Measurements from ENCODE around the gene SFPQ.

The SFPQ gene

DNA sequence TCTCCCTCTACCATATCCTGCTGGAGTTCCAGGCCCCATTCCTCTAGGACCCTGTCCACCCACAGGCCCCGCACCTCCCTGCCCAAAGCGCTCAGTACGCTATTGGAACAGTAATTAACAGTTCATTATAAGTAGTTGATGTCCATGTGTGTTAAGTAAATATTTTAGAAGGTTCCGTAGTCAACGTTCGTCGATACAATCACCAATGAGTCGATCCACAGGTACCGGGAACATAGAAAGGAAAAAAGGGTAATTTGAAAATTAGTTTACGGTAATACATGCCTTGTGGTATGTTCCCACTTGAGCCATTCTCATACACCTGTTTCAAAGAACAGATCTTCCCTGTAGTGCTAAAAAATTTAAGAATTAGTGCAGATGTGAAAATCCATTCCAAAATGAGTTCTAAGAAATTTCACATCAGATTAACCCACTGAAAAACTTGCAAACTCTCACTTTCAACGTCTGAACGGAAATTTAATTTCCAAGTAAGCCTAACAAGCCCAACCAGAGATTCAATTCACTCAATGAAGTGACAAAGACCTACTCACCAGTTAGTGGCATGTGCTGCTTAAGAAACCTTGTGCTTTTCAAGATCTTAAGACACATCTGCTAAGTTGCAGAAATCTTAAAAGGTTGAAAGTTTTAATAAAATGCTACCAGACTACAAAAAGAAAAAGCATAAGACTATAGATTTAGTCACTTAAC, 8.3 kb downstream of the SFPQ start:
- no peaks in the 10 kb centered on the region for H3K9me3 ChIP-seq (ENCODE audit: control insufficient read depth, insufficient read depth, low read length)
- no peak overlapping the region for H3K4me3 ChIP-seq (ENCODE audit: low read depth, low read length)
- H3K27me3 ChIP-seq (ENCODE audit: control insufficient read depth, insufficient read depth, low read length): no peaks in the 10 kb centered on the region
- no peak overlapping the region for H3K9ac ChIP-seq (ENCODE audit: low read depth, low read length)
- no peaks in the 10 kb centered on the region for H3K4me1 ChIP-seq (ENCODE audit: control insufficient read depth, insufficient read depth, low read length)
- peaks cover 75% of the 10 kb centered on the region for H3K36me3 ChIP-seq (ENCODE audit: control insufficient read depth, insufficient read depth, low read length)

DNA sequence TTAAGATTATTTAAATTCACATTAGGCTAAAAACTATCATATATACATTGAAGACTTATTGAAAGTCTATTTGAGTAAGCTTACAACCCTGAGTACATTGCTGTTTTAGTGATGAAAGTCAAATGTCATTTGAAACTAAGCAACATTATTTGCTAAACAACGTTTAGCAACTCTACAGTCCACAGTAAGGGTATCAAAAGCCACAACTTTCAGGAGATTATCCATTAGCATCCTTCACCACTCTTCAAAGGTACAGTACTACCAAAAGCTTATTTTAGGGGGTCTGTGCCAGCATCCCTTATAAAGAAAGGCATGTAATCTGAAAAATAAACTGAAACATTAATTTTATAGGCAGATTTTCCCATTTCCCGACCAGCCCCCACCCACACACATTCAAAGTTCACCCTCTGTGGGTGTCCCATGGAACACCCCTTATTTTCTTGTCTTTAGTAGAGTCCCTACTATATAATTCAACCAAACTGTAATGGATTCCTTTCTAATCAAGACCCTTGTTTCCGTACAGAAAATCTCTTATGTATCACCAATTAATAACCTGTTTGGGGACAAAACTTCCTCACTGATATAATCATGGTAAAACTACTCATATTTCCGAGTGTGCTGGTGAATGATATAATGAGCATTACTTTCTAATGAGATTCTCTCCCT, 11.0 kb downstream of the SFPQ start:
- Histone ChIP-seq H3K27me3 (ENCODE audit: control insufficient read depth, insufficient read depth, low read length) (no peaks in the 10 kb centered on the region), H3K9ac (ENCODE audit: low read depth, low read length) (no peak overlapping the region), H3K4me1 (ENCODE audit: control insufficient read depth, insufficient read depth, low read length) (no peaks in the 10 kb centered on the region), H3K36me3 (ENCODE audit: control insufficient read depth, insufficient read depth, low read length) (peaks cover 61% of the 10 kb centered on the region), H3K9me3 (ENCODE audit: control insufficient read depth, insufficient read depth, low read length) (no peaks in the 10 kb centered on the region), H3K4me3 (ENCODE audit: low read depth, low read length) (no peak overlapping the region)

DNA sequence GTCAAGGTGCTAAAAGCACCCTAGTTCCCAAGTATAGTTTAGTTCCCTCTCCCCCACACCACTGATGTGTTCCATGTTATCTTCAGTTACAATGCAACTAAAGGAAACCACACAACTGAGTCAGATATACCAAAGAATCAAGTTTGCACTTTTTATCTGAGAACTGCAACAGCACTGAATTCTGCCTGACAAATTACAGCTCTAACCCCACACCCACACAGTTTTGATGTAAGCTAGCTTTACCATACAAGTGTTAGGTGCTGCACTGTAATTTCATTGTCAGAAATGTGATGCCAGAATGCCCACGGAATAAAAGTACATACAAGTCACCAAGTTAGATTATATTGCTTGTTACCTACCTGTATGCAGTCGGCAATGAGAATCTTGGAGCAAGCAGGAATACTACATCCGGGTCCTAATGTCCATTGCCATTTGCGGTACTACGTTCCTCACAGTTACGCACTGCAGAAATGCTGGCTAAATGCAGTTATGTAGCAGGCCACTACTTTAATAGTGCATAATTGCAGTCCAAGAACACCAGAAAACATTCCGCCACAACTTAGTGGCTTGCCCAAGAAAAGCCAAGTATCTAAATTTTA, 12.1 kb downstream of the SFPQ start:
- Histone ChIP-seq H3K9me3 (ENCODE audit: control insufficient read depth, insufficient read depth, low read length) (no peaks in the 10 kb centered on the region), H3K27me3 (ENCODE audit: control insufficient read depth, insufficient read depth, low read length) (no peaks in the 10 kb centered on the region), H3K4me3 (ENCODE audit: low read depth, low read length) (no peak overlapping the region), H3K4me1 (ENCODE audit: control insufficient read depth, insufficient read depth, low read length) (no peaks in the 10 kb centered on the region), H3K36me3 (ENCODE audit: control insufficient read depth, insufficient read depth, low read length) (peaks cover 59% of the 10 kb centered on the region), H3K9ac (ENCODE audit: low read depth, low read length) (no peak overlapping the region)

DNA sequence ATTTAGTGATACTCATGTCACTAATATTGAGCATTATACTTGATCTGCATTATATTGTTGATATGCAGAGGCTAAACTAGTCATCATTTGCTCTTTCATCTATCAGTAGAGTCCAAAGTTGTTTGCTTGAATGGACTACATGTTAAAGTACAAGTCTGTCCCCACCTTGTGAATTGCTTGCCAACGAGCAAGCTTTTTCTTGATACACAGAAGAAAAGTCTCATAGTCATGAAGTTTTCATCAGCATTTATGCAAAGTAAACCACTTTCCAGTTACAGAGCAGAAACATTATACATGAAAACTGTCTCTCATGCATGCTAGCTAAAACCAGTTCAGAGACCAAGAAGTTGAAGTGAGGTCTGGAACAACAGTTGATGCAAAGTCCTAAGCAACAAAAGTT, 13.0 kb downstream of the SFPQ start:
- H3K27me3 ChIP-seq (ENCODE audit: control insufficient read depth, insufficient read depth, low read length): no peaks in the 10 kb centered on the region
- H3K9me3 ChIP-seq (ENCODE audit: control insufficient read depth, insufficient read depth, low read length): no peaks in the 10 kb centered on the region
- no peaks in the 10 kb centered on the region for H3K4me1 ChIP-seq (ENCODE audit: control insufficient read depth, insufficient read depth, low read length)
- no peak overlapping the region for H3K4me3 ChIP-seq (ENCODE audit: low read depth, low read length)
- peaks cover 55% of the 10 kb centered on the region for H3K36me3 ChIP-seq (ENCODE audit: control insufficient read depth, insufficient read depth, low read length)
- no peak overlapping the region for H3K9ac ChIP-seq (ENCODE audit: low read depth, low read length)

DNA sequence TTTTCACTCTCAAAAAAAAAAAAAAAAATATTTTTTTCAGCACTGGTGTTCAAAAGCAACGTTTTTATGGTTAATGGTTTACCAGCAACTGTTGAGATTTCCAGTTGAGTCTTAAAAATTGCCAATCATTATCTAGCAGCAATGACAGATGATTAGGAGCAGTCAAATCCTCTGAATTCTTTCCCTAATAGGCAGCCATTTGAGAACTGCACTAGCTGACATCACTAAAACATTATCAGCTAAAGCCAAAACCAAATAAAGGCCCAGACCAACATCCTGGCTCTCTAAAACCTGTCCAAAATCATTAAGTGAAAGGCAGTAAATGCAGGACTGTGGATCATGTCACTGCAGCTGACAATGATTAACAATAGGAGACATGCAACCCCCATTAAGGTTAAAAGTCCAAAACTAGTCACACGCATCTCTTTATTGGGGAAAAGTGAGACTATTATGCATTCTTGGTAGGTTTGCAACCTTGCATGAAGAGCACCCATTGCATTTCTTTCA, 14.0 kb downstream of the SFPQ start:
- H3K4me3 ChIP-seq (ENCODE audit: low read depth, low read length): no peak overlapping the region
- no peaks in the 10 kb centered on the region for H3K27me3 ChIP-seq (ENCODE audit: control insufficient read depth, insufficient read depth, low read length)
- no peaks in the 10 kb centered on the region for H3K4me1 ChIP-seq (ENCODE audit: control insufficient read depth, insufficient read depth, low read length)
- peaks cover 46% of the 10 kb centered on the region for H3K36me3 ChIP-seq (ENCODE audit: control insufficient read depth, insufficient read depth, low read length)
- no peaks in the 10 kb centered on the region for H3K9me3 ChIP-seq (ENCODE audit: control insufficient read depth, insufficient read depth, low read length)
- H3K9ac ChIP-seq (ENCODE audit: low read depth, low read length): no peak overlapping the region

DNA sequence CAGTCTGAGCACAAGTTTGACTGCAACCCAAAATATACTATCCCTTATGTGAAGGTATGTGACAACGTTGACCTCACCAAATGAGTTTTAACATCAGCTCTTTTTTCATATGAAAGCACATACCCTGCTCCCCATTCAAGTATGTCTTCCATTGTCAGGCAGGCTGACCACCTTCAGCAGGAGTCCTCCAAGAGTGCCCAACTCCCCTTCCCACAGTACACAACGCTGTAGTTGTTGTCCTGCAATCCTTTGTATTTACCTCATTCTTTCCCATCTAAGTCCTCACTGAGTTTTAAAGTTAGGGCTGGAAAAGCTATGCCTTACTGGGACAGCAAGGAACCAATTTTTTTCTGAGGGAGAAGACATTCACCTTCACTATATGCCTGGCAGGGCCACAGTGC, 14.7 kb downstream of the SFPQ start:
- no peaks in the 10 kb centered on the region for H3K9me3 ChIP-seq (ENCODE audit: control insufficient read depth, insufficient read depth, low read length)
- no peak overlapping the region for H3K4me3 ChIP-seq (ENCODE audit: low read depth, low read length)
- no peak overlapping the region for H3K9ac ChIP-seq (ENCODE audit: low read depth, low read length)
- peaks cover 40% of the 10 kb centered on the region for H3K36me3 ChIP-seq (ENCODE audit: control insufficient read depth, insufficient read depth, low read length)
- no peaks in the 10 kb centered on the region for H3K4me1 ChIP-seq (ENCODE audit: control insufficient read depth, insufficient read depth, low read length)
- H3K27me3 ChIP-seq (ENCODE audit: control insufficient read depth, insufficient read depth, low read length): no peaks in the 10 kb centered on the region

DNA sequence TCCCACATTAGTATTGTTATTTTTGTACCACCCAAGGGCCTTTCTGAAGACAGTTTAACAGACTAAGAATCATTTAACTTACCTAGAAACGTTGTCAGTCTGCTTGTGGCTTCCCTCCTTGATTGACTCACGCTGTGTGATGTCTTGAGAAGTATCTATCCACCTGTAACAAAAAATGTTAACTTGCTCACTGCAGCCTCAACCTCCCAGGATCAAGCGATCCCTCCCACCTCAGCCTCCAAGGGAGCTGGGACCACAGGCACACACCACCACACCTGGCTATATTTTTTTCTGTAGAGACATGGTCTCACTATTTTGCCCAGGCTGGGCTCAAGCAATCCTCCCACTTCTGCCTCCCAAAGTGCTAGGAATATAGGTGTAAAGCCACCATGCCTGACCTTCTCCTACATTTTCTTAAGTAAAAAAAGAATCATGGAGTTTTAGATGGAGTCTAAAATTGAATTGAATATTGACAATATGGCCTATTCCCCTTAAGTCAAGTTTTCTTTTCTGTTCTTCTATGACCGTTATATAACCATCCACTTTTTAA, 15.6 kb downstream of the SFPQ start:
- H3K4me3 ChIP-seq (ENCODE audit: low read depth, low read length): no peak overlapping the region
- H3K27me3 ChIP-seq (ENCODE audit: control insufficient read depth, insufficient read depth, low read length): no peaks in the 10 kb centered on the region
- peaks cover 36% of the 10 kb centered on the region for H3K36me3 ChIP-seq (ENCODE audit: control insufficient read depth, insufficient read depth, low read length)
- H3K9me3 ChIP-seq (ENCODE audit: control insufficient read depth, insufficient read depth, low read length): no peaks in the 10 kb centered on the region
- H3K4me1 ChIP-seq (ENCODE audit: control insufficient read depth, insufficient read depth, low read length): no peaks in the 10 kb centered on the region
- H3K9ac ChIP-seq (ENCODE audit: low read depth, low read length): no peak overlapping the region

DNA sequence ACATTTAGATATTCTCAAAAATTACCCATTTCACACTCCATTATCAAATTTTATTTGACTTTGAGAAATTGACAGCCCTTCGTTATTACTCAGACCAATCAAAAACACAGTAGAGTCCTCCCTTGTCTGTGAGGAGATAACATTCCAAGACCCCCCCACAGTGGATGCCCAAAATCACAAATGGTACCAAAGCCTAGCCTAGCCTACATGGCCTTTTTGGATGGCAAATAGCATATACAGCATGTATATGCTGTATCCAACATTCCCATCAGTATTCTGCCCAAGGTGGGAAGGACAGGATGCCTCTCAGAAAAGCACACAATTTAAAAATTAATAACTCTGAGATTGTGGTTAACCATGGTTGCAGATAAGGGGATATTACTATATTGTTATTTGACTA, 17.3 kb downstream of the SFPQ start:
- Histone ChIP-seq H3K9ac (ENCODE audit: low read depth, low read length) (no peak overlapping the region), H3K9me3 (ENCODE audit: control insufficient read depth, insufficient read depth, low read length) (no peaks in the 10 kb centered on the region), H3K36me3 (ENCODE audit: control insufficient read depth, insufficient read depth, low read length) (peaks cover 25% of the 10 kb centered on the region), H3K4me1 (ENCODE audit: control insufficient read depth, insufficient read depth, low read length) (no peaks in the 10 kb centered on the region), H3K4me3 (ENCODE audit: low read depth, low read length) (no peak overlapping the region), H3K27me3 (ENCODE audit: control insufficient read depth, insufficient read depth, low read length) (no peaks in the 10 kb centered on the region)

DNA sequence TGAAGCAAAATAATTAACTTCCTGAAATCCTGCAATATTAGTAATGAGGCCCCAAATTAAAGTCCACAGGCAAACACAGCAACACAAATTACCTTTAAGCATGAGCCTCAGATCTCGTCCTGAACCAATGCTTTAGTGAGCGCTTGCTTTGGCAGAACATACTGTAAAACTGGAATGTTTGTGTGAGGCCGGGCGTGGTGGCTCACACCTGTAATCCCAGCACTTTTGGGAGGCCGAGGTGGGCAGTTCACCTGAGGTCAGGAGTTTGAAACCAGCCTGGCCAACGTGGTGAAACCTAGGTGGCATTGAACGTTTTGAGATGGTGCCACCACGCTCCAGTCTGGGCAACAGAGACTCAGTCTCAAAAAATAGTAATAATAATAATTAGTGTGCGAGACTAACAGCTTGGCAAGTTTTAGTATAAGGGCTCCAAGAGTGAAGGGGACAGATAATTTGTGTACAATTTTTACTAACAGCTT, 17.8 kb downstream of the SFPQ start:
- no peak overlapping the region for H3K9ac ChIP-seq (ENCODE audit: low read depth, low read length)
- H3K36me3 ChIP-seq (ENCODE audit: control insufficient read depth, insufficient read depth, low read length): peaks cover 24% of the 10 kb centered on the region
- H3K27me3 ChIP-seq (ENCODE audit: control insufficient read depth, insufficient read depth, low read length): no peaks in the 10 kb centered on the region
- no peaks in the 10 kb centered on the region for H3K9me3 ChIP-seq (ENCODE audit: control insufficient read depth, insufficient read depth, low read length)
- H3K4me3 ChIP-seq (ENCODE audit: low read depth, low read length): no peak overlapping the region
- no peaks in the 10 kb centered on the region for H3K4me1 ChIP-seq (ENCODE audit: control insufficient read depth, insufficient read depth, low read length)

DNA sequence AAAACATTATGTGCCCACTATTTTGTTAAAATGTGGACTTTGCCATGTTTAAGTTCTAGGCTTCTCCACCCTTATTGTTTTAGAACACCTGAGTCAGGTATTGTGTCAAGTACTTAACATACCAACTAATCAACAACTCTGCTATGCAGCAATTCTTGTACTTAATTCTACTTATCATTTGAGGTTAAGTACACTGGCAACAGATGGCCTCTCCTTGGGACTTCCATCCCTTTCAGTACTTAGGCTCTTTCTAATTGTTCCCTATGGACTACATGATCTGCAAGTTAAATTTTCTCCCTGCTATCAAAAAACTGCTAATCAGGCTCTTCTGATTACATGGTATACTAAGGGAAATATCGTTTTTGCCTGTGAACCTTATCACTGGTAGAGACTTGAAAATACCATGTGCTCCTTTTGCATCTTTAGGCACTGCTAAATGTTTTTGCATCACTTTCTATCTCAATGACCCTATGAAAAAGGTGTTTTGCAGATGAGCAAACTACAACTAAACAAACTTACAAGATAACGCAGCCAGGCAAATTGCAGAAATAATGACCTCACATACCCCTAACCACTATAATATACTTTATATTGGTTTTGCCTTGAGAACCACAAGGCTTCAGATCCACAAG, 18.9 kb downstream of the SFPQ start:
- Histone ChIP-seq H3K4me3 (ENCODE audit: low read depth, low read length) (no peak overlapping the region), H3K27me3 (ENCODE audit: control insufficient read depth, insufficient read depth, low read length) (no peaks in the 10 kb centered on the region), H3K9me3 (ENCODE audit: control insufficient read depth, insufficient read depth, low read length) (no peaks in the 10 kb centered on the region), H3K9ac (ENCODE audit: low read depth, low read length) (no peak overlapping the region), H3K36me3 (ENCODE audit: control insufficient read depth, insufficient read depth, low read length) (peaks cover 24% of the 10 kb centered on the region), H3K4me1 (ENCODE audit: control insufficient read depth, insufficient read depth, low read length) (no peaks in the 10 kb centered on the region)

DNA sequence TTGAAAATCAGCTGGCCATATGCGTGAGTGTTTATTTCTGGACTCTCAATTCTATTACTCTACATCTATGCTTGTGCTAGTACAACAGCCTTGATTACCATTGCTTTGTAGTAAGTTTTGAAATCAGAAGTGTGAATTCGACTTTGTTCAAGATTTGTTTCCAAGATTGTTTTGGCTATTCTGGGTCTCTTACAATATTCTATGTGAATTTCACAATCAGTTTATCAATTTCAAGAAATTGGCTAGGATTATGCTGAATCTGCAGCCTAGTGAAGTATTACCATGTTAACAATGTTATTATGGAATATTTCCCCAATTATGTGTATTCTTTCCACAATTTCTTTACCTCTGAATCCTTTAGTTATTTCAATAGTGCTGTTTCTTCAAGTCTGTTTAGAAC, 19.5 kb downstream of the SFPQ start:
- no peak overlapping the region for H3K4me3 ChIP-seq (ENCODE audit: low read depth, low read length)
- H3K9ac ChIP-seq (ENCODE audit: low read depth, low read length): no peak overlapping the region
- H3K27me3 ChIP-seq (ENCODE audit: control insufficient read depth, insufficient read depth, low read length): no peaks in the 10 kb centered on the region
- H3K36me3 ChIP-seq (ENCODE audit: control insufficient read depth, insufficient read depth, low read length): peaks cover 23% of the 10 kb centered on the region
- no peaks in the 10 kb centered on the region for H3K4me1 ChIP-seq (ENCODE audit: control insufficient read depth, insufficient read depth, low read length)
- no peaks in the 10 kb centered on the region for H3K9me3 ChIP-seq (ENCODE audit: control insufficient read depth, insufficient read depth, low read length)
